GM13977 (cell line): Measurements from ENCODE around the gene AQR.
"Not testable (repeated sequence)": the region's sequence is repeated elsewhere in the genome, so short reads cannot be mapped to it uniquely, and the experiment has no call there.

Experiments used
- DNase-seq: peaks from one replicate; pipeline ENCODE4 v3.0.0; 2012; ENCODE audit warnings: low spot score
- CTCF ChIP-seq: IDR thresholded peaks from 2 replicates; pipeline ENCODE4 v1.5.1; 2012; ENCODE audit warnings: mild to moderate bottlenecking, control low read depth; ENCODE audit not compliant: insufficient read depth; ENCODE audit errors: extremely low read depth, missing control alignments
- in situ Hi-C: fragments of 300-500 bp; cut with MboI; formaldehyde crosslinking; loops from one replicate; pipeline ENCODE4 v1.12.0; 2022; ENCODE audit warnings: low sequenced_read_pairs, low pct_unique_long_range_greater_than_20kb, mixed read lengths, inconsistent platforms; ENCODE audit not compliant: unreplicated experiment

The AQR gene

DNA sequence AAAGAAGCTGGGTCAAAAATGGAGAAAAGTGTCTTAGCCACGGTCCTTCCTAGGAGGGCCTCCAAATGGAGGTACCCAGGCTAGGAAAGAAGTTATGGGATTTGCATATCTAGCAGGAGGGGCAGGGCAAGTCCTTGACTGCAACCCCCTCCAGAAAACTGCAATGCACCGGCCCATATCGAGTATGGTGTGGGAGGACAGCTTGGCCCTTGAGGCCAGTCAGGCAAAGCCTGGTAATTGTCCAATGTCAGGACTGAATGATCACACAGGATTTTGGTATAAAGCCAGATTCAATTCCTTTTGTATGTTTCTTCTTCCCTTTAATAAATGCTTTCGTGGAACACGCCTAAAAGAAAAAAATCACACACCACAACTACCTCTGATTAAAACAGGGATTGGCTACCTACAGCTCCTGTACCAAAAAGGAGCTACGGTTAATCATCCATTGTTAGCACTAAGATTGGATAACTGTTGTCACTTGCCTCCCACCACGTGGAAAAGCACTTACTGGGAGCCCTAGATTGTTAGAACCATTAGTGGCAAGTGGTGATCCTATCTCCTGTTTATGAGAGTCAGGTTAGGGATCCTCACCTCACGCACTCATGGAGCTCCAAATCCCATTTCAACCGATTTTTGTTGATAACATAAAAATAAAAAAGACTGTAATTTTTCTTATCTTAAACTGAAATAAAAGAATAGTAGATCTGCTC lies 17.4 kb upstream of the AQR start:
- no peak for TF ChIP-seq CTCF
- in situ Hi-C loops = no loop called here
- no peak for DNase-seq

GRCh38 chr15:34986326-34986725 lies 16.8 kb upstream of the AQR start:
- TF ChIP-seq CTCF = no peak
- no peak for DNase-seq
- in situ Hi-C loops = no loop called here

GRCh38 chr15:34984889-34985630 lies 15.5 kb upstream of the AQR start:
- in situ Hi-C loops = no loop called here
- no peak for TF ChIP-seq CTCF
- DNase-seq = no peak

- no peak for TF ChIP-seq CTCF
- no peak for DNase-seq
- in situ Hi-C loops = no loop called here
Measured at GRCh38 chr15:34976743-34977142, 7.2 kb upstream of the AQR start.

GRCh38 chr15:34976073-34976472 lies 6.5 kb upstream of the AQR start:
- no peak for DNase-seq
- TF ChIP-seq CTCF = no peak
- in situ Hi-C loops = no loop called here

DNA sequence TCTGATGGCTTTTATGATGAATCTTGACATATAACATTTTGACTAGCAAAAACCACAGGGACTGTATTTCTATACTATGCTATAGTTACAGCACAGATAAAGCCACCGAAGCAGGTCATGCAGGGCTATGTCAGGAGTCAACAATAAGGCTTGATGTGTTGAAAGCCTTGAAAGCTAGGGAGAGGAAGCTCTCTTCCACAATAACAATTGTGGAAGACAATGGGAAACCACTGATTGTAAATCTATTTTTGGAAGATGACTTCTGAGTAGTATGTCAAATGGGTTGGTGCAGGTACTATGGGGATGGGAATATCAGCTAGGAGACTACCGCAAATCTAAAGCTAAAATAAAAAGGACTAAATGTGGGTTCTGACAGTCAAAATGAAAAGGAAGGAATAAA lies 4.0 kb upstream of the AQR start:
- TF ChIP-seq CTCF = no peak
- DNase-seq = no peak
- in situ Hi-C loops = no loop called here

DNA sequence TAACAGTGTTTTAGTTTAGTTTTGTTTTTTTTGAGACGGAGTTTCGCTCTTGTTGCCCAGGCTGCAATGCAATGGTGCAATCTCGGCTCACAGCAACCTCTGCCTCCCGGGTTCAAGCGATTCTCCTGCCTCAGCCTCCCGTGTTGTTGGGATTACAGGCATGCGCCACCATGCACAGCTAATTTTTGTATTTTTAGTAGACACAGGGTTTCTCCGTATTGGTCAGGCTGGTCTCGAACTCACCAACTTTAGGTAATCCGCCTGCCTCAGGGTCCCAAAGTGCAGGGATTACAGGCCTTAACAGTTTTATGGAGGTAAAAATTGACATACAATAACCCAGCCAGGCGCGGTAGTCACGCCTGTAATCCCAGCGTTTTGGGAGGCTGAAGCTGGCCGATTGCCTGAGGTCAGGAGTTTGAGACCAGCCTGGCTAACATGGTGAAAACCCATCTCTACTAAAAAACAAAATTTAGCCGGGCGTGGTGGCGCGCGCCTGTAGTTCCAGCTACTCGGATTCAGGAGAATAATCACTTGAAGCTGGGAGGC lies 629 bp upstream of the AQR start:
- DNase-seq, in situ Hi-C loops: not testable (repeated sequence)
